A549 treated with RU486 at 1 μM for 4 hours (cell line): ENCODE results near the gene DNAJA4. TPM values are rescaled to one million over a fixed set of nuclear protein-coding genes. Genes with fewer than 3 reads are reported as not detected.

Experiments used
- total RNA-seq: library from RNA; stranded (reverse); fragments of 200-300 nt; extraction: Qiagen RNA extraction; gene quantifications from 5 replicates; pipeline ENCODE4 v1.2.3, GENCODE V29; 2022; ENCODE audit warnings: low read depth

DNAJA4 gene
- total RNA-seq = 0.05 to 0.11 TPM in 2 of 5 replicates, not detected in the others

GRCh38 chr15:78264304-78265136 is at the start of gene DNAJA4:
Gene DNAJA4, plus strand, starts transcription at chr15:78264562. Its CDS starts 202 bp downstream, at chr15:78264764.

GRCh38 chr15:78234515-78235040 is 29.8 kb upstream of the DNAJA4 start, which contains the start of gene ACSBG1:
Gene ACSBG1, minus strand, starts transcription at chr15:78234565. Its CDS starts 64 bp downstream, at chr15:78234501.

DNA sequence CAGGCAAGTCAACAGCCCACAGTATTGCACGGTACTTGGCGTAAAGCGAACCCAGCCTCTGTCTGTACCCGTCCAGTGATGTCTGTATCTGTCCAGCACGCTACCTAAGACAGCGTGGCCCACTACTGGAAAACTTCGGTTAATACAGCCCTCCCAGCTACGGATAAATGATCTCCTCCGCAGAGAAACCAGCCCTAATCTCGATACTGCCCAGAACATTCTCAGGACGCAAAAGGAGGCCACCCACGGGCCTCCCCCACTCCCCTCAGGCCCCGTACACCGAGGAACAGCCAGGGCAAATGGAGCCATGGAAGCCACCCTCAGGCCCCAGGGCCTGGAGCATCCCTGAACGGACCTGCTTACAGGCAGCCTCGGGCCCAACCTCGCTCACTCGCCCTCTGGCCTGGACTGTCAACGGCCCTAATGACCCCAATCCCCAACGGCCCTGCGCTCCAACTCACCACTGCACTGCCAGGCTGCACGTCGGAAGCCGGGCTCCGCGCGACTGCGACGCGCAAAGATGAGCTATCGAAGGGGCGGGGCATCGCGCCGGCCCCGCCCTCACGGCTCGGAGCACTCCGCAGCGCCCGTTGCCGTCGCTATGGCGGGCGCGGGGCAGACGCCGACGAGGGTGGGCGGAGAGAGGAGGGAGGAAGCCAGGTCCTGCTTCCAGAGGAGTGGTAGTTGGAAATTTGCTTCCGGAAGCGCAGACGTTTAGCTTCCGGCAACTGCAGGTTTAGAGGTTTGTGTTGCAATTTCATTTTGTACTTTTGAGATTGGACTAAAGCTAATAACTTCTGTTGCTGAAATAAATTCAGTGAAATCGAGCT is 35.0 kb downstream of the DNAJA4 start, which contains the start of gene SKIC8:
Gene SKIC8 (minus strand): TSS at position 509 of the 830 bp plus-strand sequence. CDS start 3,923 bp downstream, outside the sequence.

Other genes with a start within 250 kb of the DNAJA4 start
- 10.7 to 15.8 TPM (median 13.3 TPM) in 5 replicates for gene TBC1D2B, start 186.9 kb upstream of the DNAJA4 start, total RNA-seq
- not detected in 5 replicates for gene SH2D7, start 172.0 kb upstream of the DNAJA4 start, total RNA-seq
- gene CIB2, start 133.1 kb upstream of the DNAJA4 start, total RNA-seq = 26.8 to 31.3 TPM (median 28.3 TPM) in 5 replicates
- gene IDH3A, start 115.2 kb upstream of the DNAJA4 start, total RNA-seq = 69.5 to 97.3 TPM (median 72.2 TPM) in 5 replicates
- 0.12 to 0.39 TPM (median 0.15 TPM) in 4 of 5 replicates, not detected in the other for gene ACSBG1, start 30.0 kb upstream of the DNAJA4 start, total RNA-seq
- 80.2 to 111 TPM (median 89.2 TPM) in 5 replicates for gene SKIC8, start 35.0 kb downstream of the DNAJA4 start, total RNA-seq
- gene CRABP1, start 75.8 kb downstream of the DNAJA4 start, total RNA-seq = 1.5 to 2.0 TPM (median 1.8 TPM) in 5 replicates
- 31.4 to 44.9 TPM (median 43.1 TPM) in 5 replicates for gene IREB2, start 173.7 kb downstream of the DNAJA4 start, total RNA-seq
- gene HYKK, start 243.0 kb downstream of the DNAJA4 start, total RNA-seq = 6.2 to 7.9 TPM (median 6.7 TPM) in 5 replicates